K562 (cell line): ENCODE results near the gene NFIC. TPM values are rescaled to one million over a fixed set of nuclear protein-coding genes. Genes with fewer than 3 reads are reported as not detected.
A peak's percentile ranks its signal among the peaks of the same experiment; 100 is the strongest.

Source experiments
- CHD4 ChIP-seq: fragments of 200-600 bp; sonication (generic); IDR thresholded peaks from 3 replicates; pipeline ENCODE4 v1.6.1; 2012; ENCODE audit warnings: low read depth, mild to moderate bottlenecking, mixed read lengths, low read length, inconsistent platforms; ENCODE audit not compliant: insufficient read depth, insufficient replicate concordance, poor library complexity, severe bottlenecking
- EP400 ChIP-seq: fragments of 450-650 bp; IDR thresholded peaks from 2 replicates; pipeline ENCODE4 v1.6.1; 2017; ENCODE audit warnings: antibody characterized with exemption, mild to moderate bottlenecking, moderate library complexity
- KLF1 ChIP-seq: fragments of 450-650 bp; IDR thresholded peaks from 2 replicates; pipeline ENCODE4 v1.6.1; 2016; ENCODE audit warnings: missing genetic modification characterization, missing compliant biosample characterization
- POU5F1 ChIP-seq: fragments of 150-350 bp; IDR thresholded peaks from 2 replicates; pipeline ENCODE4 v1.6.1; 2014; ENCODE audit warnings: borderline replicate concordance, low read length, low read depth, mild to moderate bottlenecking; ENCODE audit not compliant: partially characterized antibody
- PPARD ChIP-seq: fragments of 250-450 bp; sonication (Bioruptor Pico); IDR thresholded peaks from 2 replicates; pipeline ENCODE4 v1.8.0; 2022; ENCODE audit warnings: inconsistent platforms, mild to moderate bottlenecking, moderate library complexity
- PRPF4 ChIP-seq: fragments of 200-400 bp; formaldehyde crosslinking; IDR thresholded peaks from one replicate; pipeline ENCODE4 v1.6.1; 2017; ENCODE audit warnings: low read length, low read depth, mild to moderate bottlenecking; ENCODE audit not compliant: insufficient read depth, poor library complexity, severe bottlenecking
- RBM39 ChIP-seq: fragments of 200-400 bp; formaldehyde crosslinking; optimal IDR thresholded peaks from 2 replicates; pipeline ENCODE3; 2018; ENCODE audit warnings: low read depth, low read length
- SMAD4 ChIP-seq: fragments of 250-450 bp; sonication (Bioruptor Pico); conservative IDR thresholded peaks from 2 replicates; pipeline ENCODE4 v1.8.0; 2021; ENCODE audit warnings: inconsistent platforms, mild to moderate bottlenecking, moderate library complexity
- SNRNP70 ChIP-seq: fragments of 200-400 bp; formaldehyde crosslinking; optimal IDR thresholded peaks from 2 replicates; pipeline ENCODE3; 2017; ENCODE audit warnings: low read depth, low read length
- USF1 ChIP-seq: sonication (generic); formaldehyde crosslinking; IDR thresholded peaks from 2 replicates; pipeline ENCODE4 v1.9.0; 2022; ENCODE audit warnings: mild to moderate bottlenecking, missing genetic modification reagents
- ZBTB5 ChIP-seq: fragments of 450-650 bp; IDR thresholded peaks from 2 replicates; pipeline ENCODE4 v1.6.1; 2017; ENCODE audit warnings: antibody characterized with exemption
- polyA plus RNA-seq, 8 experiments: library from polyadenylated mRNA; depleted of rRNA in 4 of 8; stranded (reverse) in 5 of 8; unstranded in 3 of 8; fragments of >200 nt; fragmentation: Nextera tagmentation in 2 of 8; fragmentation: Illumina TruSeq in 1 of 8; extraction: Ambion mirVana in 2 of 8; extraction: Trizol in 1 of 8; gene quantifications; 2 replicates each; pipeline versions ENCODE4 v1.2.1 to v1.2.3, GENCODE V29; 2011 to 2014; ENCODE audit warnings: inconsistent platforms in 1 of 8, missing spikeins in 1 of 8
- total RNA-seq, 7 experiments: library from RNA; depleted of rRNA in 6 of 7; stranded (reverse); fragments of >200 nt in 6 of 7; fragmentation: Illumina TruSeq in 2 of 7; extraction: Trizol in 2 of 7; gene quantifications; 2 replicates each; pipeline versions ENCODE4 v1.2.1 to v1.2.3, GENCODE V29; 2011 to 2021; ENCODE audit warnings: low replicate concordance in 1 of 7
- TF ChIP-seq, protein P1 (sequence below): fragments of 450-650 bp; formaldehyde crosslinking; IDR thresholded peaks from 2 replicates; pipeline ENCODE4 v1.4.0; 2022; ENCODE audit warnings: mild to moderate bottlenecking, moderate library complexity
- TF ChIP-seq, protein P2 (sequence below): sonication (generic); formaldehyde crosslinking; IDR thresholded peaks from 2 replicates; pipeline ENCODE4 v1.8.0; 2022; ENCODE audit warnings: mild to moderate bottlenecking, low read depth, missing genetic modification reagents
- TF ChIP-seq, protein P3 (sequence below): fragments of 450-650 bp; formaldehyde crosslinking; IDR thresholded peaks from 2 replicates; pipeline ENCODE4 v1.4.0; 2020; ENCODE audit warnings: mild to moderate bottlenecking, moderate library complexity
- TF ChIP-seq, protein P4 (sequence below): fragments of 250-450 bp; sonication (Bioruptor Pico); IDR thresholded peaks from 2 replicates; pipeline ENCODE4 v1.8.0; 2022; ENCODE audit warnings: inconsistent platforms, mild to moderate bottlenecking, moderate library complexity, borderline replicate concordance
- TF ChIP-seq, protein P5 (sequence below): fragments of 250-450 bp; sonication (Bioruptor Pico); IDR thresholded peaks from 2 replicates; pipeline ENCODE4 v1.4.0; 2020

NFIC gene
- total and polyA plus RNA-seq, 9 of the 15 experiments (the other 6 are each of a cell fraction or from before 2014, with no cell fraction given) = 0.71 to 62.1 (median 6.9) TPM

DNA sequence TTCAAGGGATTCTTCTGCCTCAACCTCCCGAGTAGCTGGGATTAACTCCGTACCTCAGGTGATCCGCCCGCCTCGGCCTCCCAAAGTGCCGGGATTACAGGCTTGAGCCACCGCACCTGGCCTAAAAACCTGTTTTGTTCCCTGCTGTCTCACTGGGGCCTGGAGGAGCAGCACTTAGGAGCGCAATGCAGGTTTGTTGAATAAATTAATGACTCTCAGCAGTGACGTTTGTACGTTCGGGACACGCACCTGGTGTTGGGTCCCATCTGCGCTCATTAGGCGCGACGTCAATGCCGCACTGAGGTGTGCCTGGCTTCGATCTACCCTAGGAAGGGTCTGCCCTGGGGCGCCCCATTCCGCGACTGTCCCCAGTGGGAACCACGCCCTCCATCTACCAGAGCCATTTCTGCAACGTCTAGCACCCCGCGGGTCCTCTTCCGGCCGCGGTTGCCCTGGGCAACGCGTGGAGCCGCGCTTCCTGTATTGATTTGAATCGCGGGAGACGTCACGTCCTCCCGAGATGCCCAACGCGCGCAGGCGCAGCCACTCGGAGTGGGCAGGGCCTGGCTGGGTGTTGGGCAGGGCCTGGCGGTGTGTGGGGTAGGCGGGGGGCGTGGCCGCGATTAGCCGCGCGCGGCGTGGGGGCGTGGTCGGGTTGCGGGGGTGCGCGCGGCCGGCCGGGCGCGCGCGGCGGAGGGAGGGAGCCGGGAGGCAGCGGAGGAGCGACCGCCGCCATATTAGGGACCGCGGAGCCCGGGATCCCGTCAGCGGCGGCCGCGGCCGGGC, 139.4 kb downstream of the NFIC start, which contains the start of gene FZR1 (continued):
- peak; percentile 48 for TF ChIP-seq POU5F1
- TF ChIP-seq ZBTB5 = no peak
- TF ChIP-seq CHD4 = no peak
- peak; percentile 6; the same call in 1 of the 2 replicates for TF ChIP-seq USF1 (CRISPR knock-in tag)
- TF ChIP-seq RBM39 = no peak
- no peak for TF ChIP-seq PPARD (CRISPR knock-in tag)
- TF ChIP-seq, protein P1, sequence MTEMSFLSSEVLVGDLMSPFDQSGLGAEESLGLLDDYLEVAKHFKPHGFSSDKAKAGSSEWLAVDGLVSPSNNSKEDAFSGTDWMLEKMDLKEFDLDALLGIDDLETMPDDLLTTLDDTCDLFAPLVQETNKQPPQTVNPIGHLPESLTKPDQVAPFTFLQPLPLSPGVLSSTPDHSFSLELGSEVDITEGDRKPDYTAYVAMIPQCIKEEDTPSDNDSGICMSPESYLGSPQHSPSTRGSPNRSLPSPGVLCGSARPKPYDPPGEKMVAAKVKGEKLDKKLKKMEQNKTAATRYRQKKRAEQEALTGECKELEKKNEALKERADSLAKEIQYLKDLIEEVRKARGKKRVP = no peak
- TF ChIP-seq KLF1 = no peak; the same call in 1 of the 2 replicates
- TF ChIP-seq, protein P2, sequence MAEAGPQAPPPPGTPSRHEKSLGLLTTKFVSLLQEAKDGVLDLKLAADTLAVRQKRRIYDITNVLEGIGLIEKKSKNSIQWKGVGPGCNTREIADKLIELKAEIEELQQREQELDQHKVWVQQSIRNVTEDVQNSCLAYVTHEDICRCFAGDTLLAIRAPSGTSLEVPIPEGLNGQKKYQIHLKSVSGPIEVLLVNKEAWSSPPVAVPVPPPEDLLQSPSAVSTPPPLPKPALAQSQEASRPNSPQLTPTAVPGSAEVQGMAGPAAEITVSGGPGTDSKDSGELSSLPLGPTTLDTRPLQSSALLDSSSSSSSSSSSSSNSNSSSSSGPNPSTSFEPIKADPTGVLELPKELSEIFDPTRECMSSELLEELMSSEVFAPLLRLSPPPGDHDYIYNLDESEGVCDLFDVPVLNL (CRISPR knock-in tag) = peak; percentile 88; the same call in 1 of the 2 replicates
- TF ChIP-seq, protein P3, sequence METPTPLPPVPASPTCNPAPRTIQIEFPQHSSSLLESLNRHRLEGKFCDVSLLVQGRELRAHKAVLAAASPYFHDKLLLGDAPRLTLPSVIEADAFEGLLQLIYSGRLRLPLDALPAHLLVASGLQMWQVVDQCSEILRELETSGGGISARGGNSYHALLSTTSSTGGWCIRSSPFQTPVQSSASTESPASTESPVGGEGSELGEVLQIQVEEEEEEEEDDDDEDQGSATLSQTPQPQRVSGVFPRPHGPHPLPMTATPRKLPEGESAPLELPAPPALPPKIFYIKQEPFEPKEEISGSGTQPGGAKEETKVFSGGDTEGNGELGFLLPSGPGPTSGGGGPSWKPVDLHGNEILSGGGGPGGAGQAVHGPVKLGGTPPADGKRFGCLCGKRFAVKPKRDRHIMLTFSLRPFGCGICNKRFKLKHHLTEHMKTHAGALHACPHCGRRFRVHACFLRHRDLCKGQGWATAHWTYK = no peak
- TF ChIP-seq, protein P4, sequence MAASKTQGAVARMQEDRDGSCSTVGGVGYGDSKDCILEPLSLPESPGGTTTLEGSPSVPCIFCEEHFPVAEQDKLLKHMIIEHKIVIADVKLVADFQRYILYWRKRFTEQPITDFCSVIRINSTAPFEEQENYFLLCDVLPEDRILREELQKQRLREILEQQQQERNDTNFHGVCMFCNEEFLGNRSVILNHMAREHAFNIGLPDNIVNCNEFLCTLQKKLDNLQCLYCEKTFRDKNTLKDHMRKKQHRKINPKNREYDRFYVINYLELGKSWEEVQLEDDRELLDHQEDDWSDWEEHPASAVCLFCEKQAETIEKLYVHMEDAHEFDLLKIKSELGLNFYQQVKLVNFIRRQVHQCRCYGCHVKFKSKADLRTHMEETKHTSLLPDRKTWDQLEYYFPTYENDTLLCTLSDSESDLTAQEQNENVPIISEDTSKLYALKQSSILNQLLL (CRISPR knock-in tag) = no peak
- TF ChIP-seq PRPF4 = no peak
- no peak for TF ChIP-seq SNRNP70
- TF ChIP-seq SMAD4 (CRISPR knock-in tag) = 0 out of 2 replicates have a peak, but pooled peaks have one; percentile 14
- TF ChIP-seq, protein P5, sequence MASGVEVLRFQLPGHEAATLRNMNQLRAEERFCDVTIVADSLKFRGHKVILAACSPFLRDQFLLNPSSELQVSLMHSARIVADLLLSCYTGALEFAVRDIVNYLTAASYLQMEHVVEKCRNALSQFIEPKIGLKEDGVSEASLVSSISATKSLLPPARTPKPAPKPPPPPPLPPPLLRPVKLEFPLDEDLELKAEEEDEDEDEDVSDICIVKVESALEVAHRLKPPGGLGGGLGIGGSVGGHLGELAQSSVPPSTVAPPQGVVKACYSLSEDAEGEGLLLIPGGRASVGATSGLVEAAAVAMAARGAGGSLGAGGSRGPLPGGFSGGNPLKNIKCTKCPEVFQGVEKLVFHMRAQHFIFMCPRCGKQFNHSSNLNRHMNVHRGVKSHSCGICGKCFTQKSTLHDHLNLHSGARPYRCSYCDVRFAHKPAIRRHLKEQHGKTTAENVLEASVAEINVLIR (CRISPR knock-in tag) = peak; percentile 94
- TF ChIP-seq EP400 = peak; percentile 91
